A549 (cell line): ENCODE measurements around the gene HEBP1. TPM values are rescaled to one million over a fixed set of nuclear protein-coding genes. Genes with fewer than 3 reads are reported as not detected.
A peak's percentile ranks its signal among the peaks of the same experiment; 100 is the strongest.

Experiments used
- ATAC-seq, 2 experiments: fragments of 200-7000 bp in 1 of 2; fragments of >200 bp in 1 of 2; cut with Nextera tagmentation in 1 of 2; cut with Tn5 transposase in 1 of 2; 3 replicates each; pipeline versions ENCODE4 v1.8.0 to v1.9.1; 2018 to 2020; ENCODE audit warnings: mild to moderate bottlenecking in 1 of 2, moderate library complexity in 1 of 2
- CTCF ChIA-PET: fragments of 300-600 bp; sonication (Branson Sonifier 250); formaldehyde crosslinking; extraction: SDS; loops from one replicate; lab custom pipeline; 2021; ENCODE audit warnings: antibody characterized with exemption, inconsistent platforms; lab: Yijun Ruan, JAX
- POLR2A ChIA-PET: fragments of 350-600 bp; formaldehyde crosslinking; extraction: SDS; loops from one replicate; lab custom pipeline; 2021; ENCODE audit warnings: antibody characterized with exemption, inconsistent platforms; lab: Yijun Ruan, JAX
- DNase-seq, 2 experiments: peaks; one replicate each; pipeline versions ENCODE4 v3.0.0 to v3.0.0-alpha.2; 2011 to 2016; ENCODE audit warnings: low read depth in 1 of 2, low spot score in 1 of 2
- FAIRE-seq: peaks from 2 replicates; lab custom pipeline; 2011; peaks lifted over from hg19 to GRCh38; lab: Jason Lieb, UNC
- H3K27ac ChIP-seq, 2 experiments: fragments of >200 bp; sonication (Bioruptor Twin); formaldehyde crosslinking; 3 replicates each; pipeline ENCODE4 v1.5.1; 2016 to 2017
- H3K4me1 ChIP-seq: fragments of >200 bp; sonication (Bioruptor Twin); formaldehyde crosslinking; 3 replicates; pipeline ENCODE4 v1.6.1; 2016
- H3K4me2 ChIP-seq: fragments of >200 bp; sonication (Bioruptor Twin); formaldehyde crosslinking; 3 replicates; pipeline ENCODE4 v1.6.1; 2016
- H3K4me3 ChIP-seq: fragments of >200 bp; sonication (Bioruptor Twin); formaldehyde crosslinking; 3 replicates; pipeline ENCODE4 v1.5.1; 2016
- H3K9me3 ChIP-seq: fragments of >200 bp; sonication (Bioruptor Twin); formaldehyde crosslinking; 3 replicates; pipeline ENCODE4 v1.6.1; 2016
- CEBPB ChIP-seq, 2 experiments: fragments of >200 bp in 1 of 2; sonication (Bioruptor Twin) in 1 of 2; formaldehyde crosslinking in 1 of 2; IDR thresholded peaks; 2 replicates each; pipeline ENCODE4 v1.6.1; 2012 to 2016
- CHD2 ChIP-seq: fragments of 150-350 bp; IDR thresholded peaks from 2 replicates; pipeline ENCODE4 v1.6.1; 2014; ENCODE audit warnings: low read length; ENCODE audit not compliant: partially characterized antibody
- EHF ChIP-seq: fragments of 250-450 bp; sonication (Bioruptor Pico); IDR thresholded peaks from 2 replicates; pipeline ENCODE4 v1.5.0; 2020; ENCODE audit warnings: mild to moderate bottlenecking
- EHMT2 ChIP-seq: fragments of 200-600 bp; sonication (generic); IDR thresholded peaks from 2 replicates; pipeline ENCODE4 v1.6.1; 2016; ENCODE audit warnings: antibody characterized with exemption, low read depth, mild to moderate bottlenecking, moderate library complexity
- EP300 ChIP-seq, 2 experiments: fragments of >200 bp; sonication (Bioruptor Twin); formaldehyde crosslinking; IDR thresholded peaks; 2 replicates in 1 of 2; 3 replicates in 1 of 2; pipeline ENCODE4 v1.6.1; 2016 to 2017
- FOSL2 ChIP-seq, 2 experiments: fragments of 450-650 bp in 1 of 2; fragments of >200 bp in 1 of 2; sonication (Bioruptor Twin) in 1 of 2; formaldehyde crosslinking; IDR thresholded peaks; 2 replicates each; pipeline versions ENCODE4 v1.5.0 to v1.6.1; 2016 to 2020; ENCODE audit warnings: mild to moderate bottlenecking in 1 of 2, moderate library complexity in 1 of 2
- FOXS1 ChIP-seq: fragments of 250-450 bp; sonication (Bioruptor Pico); IDR thresholded peaks from 2 replicates; pipeline ENCODE4 v1.5.0; 2020; ENCODE audit warnings: mild to moderate bottlenecking, moderate library complexity
- GATA3 ChIP-seq: IDR thresholded peaks from 2 replicates; pipeline ENCODE4 v1.6.1; 2012; ENCODE audit warnings: borderline replicate concordance
- HDAC2 ChIP-seq: fragments of 200-600 bp; sonication (generic); IDR thresholded peaks from 2 replicates; pipeline ENCODE4 v1.6.1; 2016
- HOXA7 ChIP-seq: fragments of 250-450 bp; sonication (Bioruptor Pico); IDR thresholded peaks from 2 replicates; pipeline ENCODE4 v1.5.0; 2020; ENCODE audit warnings: mild to moderate bottlenecking, moderate library complexity
- HOXB5 ChIP-seq: fragments of 250-450 bp; sonication (Bioruptor Pico); IDR thresholded peaks from 2 replicates; pipeline ENCODE4 v1.5.0; 2020; ENCODE audit warnings: mild to moderate bottlenecking, moderate library complexity
- JUN ChIP-seq, 2 experiments: fragments of >200 bp; sonication (Bioruptor Twin); formaldehyde crosslinking; IDR thresholded peaks; 2 replicates in 1 of 2; 3 replicates in 1 of 2; pipeline ENCODE4 v1.6.1; 2016 to 2017
- JUNB ChIP-seq: fragments of >200 bp; sonication (Bioruptor Twin); formaldehyde crosslinking; IDR thresholded peaks from 2 replicates; pipeline ENCODE4 v1.6.1; 2016
- KDM1A ChIP-seq: fragments of 200-600 bp; sonication (generic); IDR thresholded peaks from 2 replicates; pipeline ENCODE4 v1.6.1; 2016; ENCODE audit warnings: low read depth, mild to moderate bottlenecking
- MAFK ChIP-seq: fragments of 450-650 bp; IDR thresholded peaks from 2 replicates; pipeline ENCODE4 v1.6.1; 2014; ENCODE audit not compliant: partially characterized antibody
- MAZ ChIP-seq: fragments of 150-350 bp; IDR thresholded peaks from 2 replicates; pipeline ENCODE4 v1.6.1; 2014; ENCODE audit warnings: antibody characterized with exemption, low read depth, low read length, borderline replicate concordance
- NFE2L2 ChIP-seq: fragments of 150-350 bp; conservative IDR thresholded peaks from 2 replicates; pipeline ENCODE4 v1.6.1; 2014; ENCODE audit warnings: low read length
- PHF8 ChIP-seq: fragments of 200-600 bp; sonication (generic); IDR thresholded peaks from 2 replicates; pipeline ENCODE4 v1.6.1; 2016; ENCODE audit warnings: low read depth, mild to moderate bottlenecking, antibody characterized with exemption, moderate library complexity, borderline replicate concordance
- POLR2A ChIP-seq: IDR thresholded peaks from 2 replicates; pipeline ENCODE4 v1.6.1; 2012; ENCODE audit warnings: mild to moderate bottlenecking, low read length
- RNF2 ChIP-seq: fragments of 200-600 bp; sonication (generic); IDR thresholded peaks from 2 replicates; pipeline ENCODE4 v1.6.1; 2016; ENCODE audit warnings: low read depth, mild to moderate bottlenecking, antibody characterized with exemption, moderate library complexity, borderline replicate concordance
- TP53 ChIP-seq: fragments of 250-450 bp; sonication (Bioruptor Pico); IDR thresholded peaks from 2 replicates; pipeline ENCODE4 v1.5.0; 2021; ENCODE audit warnings: mild to moderate bottlenecking, moderate library complexity
- ZSCAN20 ChIP-seq: fragments of 250-450 bp; sonication (Bioruptor Pico); IDR thresholded peaks from 2 replicates; pipeline ENCODE4 v1.8.0; 2022; ENCODE audit warnings: mild to moderate bottlenecking, moderate library complexity
- WGBS: methylation state at CpG from one replicate; pipeline ENCODE4 v1.1.6; 2017; ENCODE audit errors: missing lambda C conversion rate; 5-methylcytosine and 5-hydroxymethylcytosine counted together
- polyA plus RNA-seq, 4 experiments: library from polyadenylated mRNA; depleted of rRNA in 3 of 4; stranded (reverse); fragments of >200 nt; fragmentation: RNase III in 1 of 4; extraction: RNeasy Plus Mini Kit Qiagen cat#74134 plus additional on column Dnase treatment in 1 of 4; gene quantifications; 2 replicates in 3 of 4; 3 replicates in 1 of 4; pipeline ENCODE4 v1.2.3, GENCODE V29; 2011 to 2017
- TF ChIP-seq, protein P1 (sequence below): fragments of 150-350 bp; IDR thresholded peaks from 2 replicates; pipeline ENCODE4 v1.6.1; 2014; ENCODE audit warnings: low read depth, mild to moderate bottlenecking, low read length
- TF ChIP-seq, protein P2 (sequence below): fragments of >200 bp; sonication (Bioruptor Twin); formaldehyde crosslinking; IDR thresholded peaks from 3 replicates; pipeline ENCODE4 v1.5.1; 2016
- TF ChIP-seq, protein P3 (sequence below): fragments of 450-650 bp; IDR thresholded peaks from 2 replicates; pipeline ENCODE4 v1.6.1; 2014; ENCODE audit warnings: antibody characterized with exemption
- TF ChIP-seq, protein P4 (sequence below): fragments of >200 bp; sonication (Bioruptor Twin); formaldehyde crosslinking; IDR thresholded peaks from 3 replicates; pipeline ENCODE4 v1.6.1; 2016
- TF ChIP-seq, protein P5 (sequence below): IDR thresholded peaks from 2 replicates; pipeline ENCODE4 v1.6.1; 2012
- TF ChIP-seq, protein P6 (sequence below): fragments of 250-450 bp; sonication (Bioruptor Pico); IDR thresholded peaks from 2 replicates; pipeline ENCODE4 v1.5.0; 2020; ENCODE audit warnings: low read depth, mild to moderate bottlenecking, moderate library complexity

The HEBP1 gene
- polyA plus RNA-seq, 2 of the 4 experiments (the other 2 are of a cell fraction), result 24.8 to 48.9 TPM

DNA sequence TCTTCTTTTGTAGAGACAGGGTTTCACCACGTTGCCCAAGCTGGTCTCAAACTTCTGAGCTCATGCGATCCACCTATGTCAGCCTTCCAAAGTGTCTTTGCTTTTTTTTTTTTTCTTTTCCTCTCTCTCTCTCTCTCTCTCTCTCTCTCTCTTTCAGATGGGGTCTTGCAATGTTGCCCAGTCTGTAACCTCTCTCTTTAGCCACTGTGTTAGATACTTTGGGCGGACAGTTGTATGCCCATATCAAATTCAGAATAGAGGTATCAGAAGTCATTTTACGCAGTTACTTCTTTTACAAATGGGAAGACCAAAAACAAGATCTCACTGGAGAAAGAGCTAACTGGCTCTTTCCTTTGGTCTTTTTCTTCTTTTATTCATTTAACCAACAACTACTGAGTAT lies 6.7 kb downstream of the HEBP1 start:
- FAIRE-seq, result no peak
- Histone ChIP-seq H3K27ac (peak overlapping the region; percentile 68 to 86), H3K9me3 (no peaks in the 10 kb centered on the region)
- CTCF ChIA-PET, result interaction anchor here (0.6 to 1.9 kb wide), 6 partner anchors 10 to 211 kb away, joined by 3 to 7 read pairs (median 3); no protein-coding TSS in a partner anchor
- TF ChIP-seq, protein P1, sequence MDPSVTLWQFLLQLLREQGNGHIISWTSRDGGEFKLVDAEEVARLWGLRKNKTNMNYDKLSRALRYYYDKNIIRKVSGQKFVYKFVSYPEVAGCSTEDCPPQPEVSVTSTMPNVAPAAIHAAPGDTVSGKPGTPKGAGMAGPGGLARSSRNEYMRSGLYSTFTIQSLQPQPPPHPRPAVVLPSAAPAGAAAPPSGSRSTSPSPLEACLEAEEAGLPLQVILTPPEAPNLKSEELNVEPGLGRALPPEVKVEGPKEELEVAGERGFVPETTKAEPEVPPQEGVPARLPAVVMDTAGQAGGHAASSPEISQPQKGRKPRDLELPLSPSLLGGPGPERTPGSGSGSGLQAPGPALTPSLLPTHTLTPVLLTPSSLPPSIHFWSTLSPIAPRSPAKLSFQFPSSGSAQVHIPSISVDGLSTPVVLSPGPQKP, result no peak
- TF ChIP-seq, protein P2, sequence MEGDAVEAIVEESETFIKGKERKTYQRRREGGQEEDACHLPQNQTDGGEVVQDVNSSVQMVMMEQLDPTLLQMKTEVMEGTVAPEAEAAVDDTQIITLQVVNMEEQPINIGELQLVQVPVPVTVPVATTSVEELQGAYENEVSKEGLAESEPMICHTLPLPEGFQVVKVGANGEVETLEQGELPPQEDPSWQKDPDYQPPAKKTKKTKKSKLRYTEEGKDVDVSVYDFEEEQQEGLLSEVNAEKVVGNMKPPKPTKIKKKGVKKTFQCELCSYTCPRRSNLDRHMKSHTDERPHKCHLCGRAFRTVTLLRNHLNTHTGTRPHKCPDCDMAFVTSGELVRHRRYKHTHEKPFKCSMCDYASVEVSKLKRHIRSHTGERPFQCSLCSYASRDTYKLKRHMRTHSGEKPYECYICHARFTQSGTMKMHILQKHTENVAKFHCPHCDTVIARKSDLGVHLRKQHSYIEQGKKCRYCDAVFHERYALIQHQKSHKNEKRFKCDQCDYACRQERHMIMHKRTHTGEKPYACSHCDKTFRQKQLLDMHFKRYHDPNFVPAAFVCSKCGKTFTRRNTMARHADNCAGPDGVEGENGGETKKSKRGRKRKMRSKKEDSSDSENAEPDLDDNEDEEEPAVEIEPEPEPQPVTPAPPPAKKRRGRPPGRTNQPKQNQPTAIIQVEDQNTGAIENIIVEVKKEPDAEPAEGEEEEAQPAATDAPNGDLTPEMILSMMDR, result no peak
- TF ChIP-seq KDM1A (no peak), PHF8 (no peak), JUNB (no peak), HOXB5 (CRISPR knock-in tag) (no peak), TP53 (no peak), EHMT2 (no peak), GATA3 (no peak), ZSCAN20 (no peak), EHF (CRISPR knock-in tag) (no peak), RNF2 (no peak), NFE2L2 (no peak)
- TF ChIP-seq, protein P3, sequence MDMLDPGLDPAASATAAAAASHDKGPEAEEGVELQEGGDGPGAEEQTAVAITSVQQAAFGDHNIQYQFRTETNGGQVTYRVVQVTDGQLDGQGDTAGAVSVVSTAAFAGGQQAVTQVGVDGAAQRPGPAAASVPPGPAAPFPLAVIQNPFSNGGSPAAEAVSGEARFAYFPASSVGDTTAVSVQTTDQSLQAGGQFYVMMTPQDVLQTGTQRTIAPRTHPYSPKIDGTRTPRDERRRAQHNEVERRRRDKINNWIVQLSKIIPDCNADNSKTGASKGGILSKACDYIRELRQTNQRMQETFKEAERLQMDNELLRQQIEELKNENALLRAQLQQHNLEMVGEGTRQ, result no peak
- TF ChIP-seq, protein P4, sequence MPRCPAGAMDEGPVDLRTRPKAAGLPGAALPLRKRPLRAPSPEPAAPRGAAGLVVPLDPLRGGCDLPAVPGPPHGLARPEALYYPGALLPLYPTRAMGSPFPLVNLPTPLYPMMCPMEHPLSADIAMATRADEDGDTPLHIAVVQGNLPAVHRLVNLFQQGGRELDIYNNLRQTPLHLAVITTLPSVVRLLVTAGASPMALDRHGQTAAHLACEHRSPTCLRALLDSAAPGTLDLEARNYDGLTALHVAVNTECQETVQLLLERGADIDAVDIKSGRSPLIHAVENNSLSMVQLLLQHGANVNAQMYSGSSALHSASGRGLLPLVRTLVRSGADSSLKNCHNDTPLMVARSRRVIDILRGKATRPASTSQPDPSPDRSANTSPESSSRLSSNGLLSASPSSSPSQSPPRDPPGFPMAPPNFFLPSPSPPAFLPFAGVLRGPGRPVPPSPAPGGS, result no peak
- TF ChIP-seq, protein P5, sequence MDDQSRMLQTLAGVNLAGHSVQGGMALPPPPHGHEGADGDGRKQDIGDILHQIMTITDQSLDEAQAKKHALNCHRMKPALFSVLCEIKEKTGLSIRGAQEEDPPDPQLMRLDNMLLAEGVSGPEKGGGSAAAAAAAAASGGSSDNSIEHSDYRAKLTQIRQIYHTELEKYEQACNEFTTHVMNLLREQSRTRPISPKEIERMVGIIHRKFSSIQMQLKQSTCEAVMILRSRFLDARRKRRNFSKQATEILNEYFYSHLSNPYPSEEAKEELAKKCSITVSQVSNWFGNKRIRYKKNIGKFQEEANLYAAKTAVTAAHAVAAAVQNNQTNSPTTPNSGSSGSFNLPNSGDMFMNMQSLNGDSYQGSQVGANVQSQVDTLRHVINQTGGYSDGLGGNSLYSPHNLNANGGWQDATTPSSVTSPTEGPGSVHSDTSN, result no peak
- TF ChIP-seq, protein P6, sequence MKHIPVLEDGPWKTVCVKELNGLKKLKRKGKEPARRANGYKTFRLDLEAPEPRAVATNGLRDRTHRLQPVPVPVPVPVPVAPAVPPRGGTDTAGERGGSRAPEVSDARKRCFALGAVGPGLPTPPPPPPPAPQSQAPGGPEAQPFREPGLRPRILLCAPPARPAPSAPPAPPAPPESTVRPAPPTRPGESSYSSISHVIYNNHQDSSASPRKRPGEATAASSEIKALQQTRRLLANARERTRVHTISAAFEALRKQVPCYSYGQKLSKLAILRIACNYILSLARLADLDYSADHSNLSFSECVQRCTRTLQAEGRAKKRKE (CRISPR knock-in tag), result no peak
- TF ChIP-seq, all 56 proteins: peak for 0
- POLR2A ChIA-PET, result interaction anchor here (0.7 kb wide), 2 partner anchors 66 to 829 kb away, joined by 3 to 5 read pairs; no protein-coding TSS in a partner anchor
- DNase-seq (no peak), ATAC-seq (no peak)
- Histone ChIP-seq H3K4me2 (peak overlapping the region; percentile 76), H3K4me3 (no peak overlapping the region), H3K4me1 (peaks cover 28% of the 10 kb centered on the region)
- WGBS, result 95% methylated on average over 4 of the region's 4 CpGs

DNA sequence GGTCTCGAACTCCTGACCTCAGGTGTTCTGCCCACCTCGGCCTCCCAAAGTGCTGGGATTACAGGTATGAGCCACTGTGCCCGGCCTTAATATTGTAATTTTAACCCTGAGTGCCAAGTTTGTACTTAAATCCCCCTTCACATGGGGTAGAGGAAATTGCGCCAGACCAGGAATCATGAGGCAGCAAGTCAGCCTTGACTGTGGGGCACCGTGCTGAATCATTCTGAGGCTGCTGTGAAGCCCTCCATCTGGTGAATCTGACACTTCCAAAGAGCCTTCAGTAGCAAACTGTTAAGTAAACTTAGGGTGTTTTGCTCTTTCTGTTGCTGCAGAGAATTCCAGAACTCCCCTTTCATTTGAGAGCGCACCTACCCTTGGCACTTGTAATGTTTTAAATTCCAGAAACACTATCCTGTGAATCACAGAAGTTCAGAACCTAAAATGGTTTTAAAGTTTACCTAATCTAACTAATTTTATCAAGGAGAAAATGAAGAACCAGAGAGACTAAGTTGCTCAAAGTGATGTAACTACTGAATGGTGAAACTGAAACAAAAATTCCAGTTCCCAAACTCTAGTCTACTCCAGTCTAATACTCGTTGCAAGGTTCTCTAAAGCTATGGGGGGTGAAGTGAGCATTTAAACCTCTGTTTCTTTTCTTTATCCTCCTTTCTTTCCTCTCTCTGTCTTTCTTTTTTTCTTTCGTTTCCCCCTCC lies 7.5 kb downstream of the HEBP1 start:
- Histone ChIP-seq H3K9me3 (no peaks in the 10 kb centered on the region), H3K4me1 (peaks cover 24% of the 10 kb centered on the region), H3K4me3 (peak overlapping the region; percentile 8; the same call in 1 of the 3 replicates), H3K27ac (peak overlapping the region; percentile 68 to 86), H3K4me2 (peak overlapping the region; percentile 76)
- WGBS, result 35% methylated on average over 8 of the region's 8 CpGs
- POLR2A ChIA-PET, result interaction anchor here (0.7 kb wide), 2 partner anchors 66 to 828 kb away, joined by 3 to 5 read pairs; no protein-coding TSS in a partner anchor
- FAIRE-seq (peak; percentile 68), DNase-seq (peak; percentile 24 to 75), ATAC-seq (peak; percentile 87 to 88)
- CTCF ChIA-PET, result interaction anchor here (0.6 to 1.6 kb wide), 6 partner anchors 9 to 212 kb away, joined by 3 to 10 read pairs (median 4); no protein-coding TSS in a partner anchor
- TF ChIP-seq FOXS1 (CRISPR knock-in tag) (no peak), FOSL2 (IDR thresholded peaks at IDR 0.05) (no peak), FOSL2 (CRISPR knock-in tag; IDR thresholded peaks at IDR 0.05) (peak; percentile 50), NFE2L2 (peak; percentile 31; the same call in 1 of the 2 replicates), MAZ (no peak), EP300 (IDR thresholded peaks at IDR 0.05) (peak in 1 of 2 experiments; percentile 25; a peak in 1 of 5 replicates), CHD2 (no peak), POLR2A (no peak), TP53 (no peak), GATA3 (no peak), MAFK (peak; percentile 82), HOXA7 (CRISPR knock-in tag) (no peak), JUN (IDR thresholded peaks at IDR 0.05) (peak in 1 of 2 experiments; percentile 44; a peak in 2 of 5 replicates), JUNB (0 out of 2 replicates have a peak, but pooled peaks have one; percentile 33), HDAC2 (no peak), CEBPB (IDR thresholded peaks at IDR 0.05) (peak; percentile 52 to 76; a peak in 3 of 4 replicates)
- TF ChIP-seq, protein P5, result no peak
